Caco-2 (cell line): Measurements from ENCODE around the gene ADGRL2. TPM values are rescaled to one million over a fixed set of nuclear protein-coding genes. Genes with fewer than 3 reads are reported as not detected.

Experiments used
- BruUV-seq: library from RNA; stranded (reverse); fragments of 400-500 nt; replicated peaks from 2 replicates; lab custom pipeline; 2021; lab: Mats Ljungman, UMichigan
- CTCF ChIA-PET: fragments of 300-600 bp; sonication (Branson Sonifier 250); formaldehyde crosslinking; loops from one replicate; lab custom pipeline; 2022; ENCODE audit warnings: antibody characterized with exemption; lab: Charles Lee
- POLR2A ChIA-PET: fragments of 300-600 bp; sonication (Branson Sonifier 250); formaldehyde crosslinking; loops from one replicate; lab custom pipeline; 2022; ENCODE audit warnings: antibody characterized with exemption; lab: Charles Lee
- DNase-seq, 2 experiments: peaks; one replicate each; pipeline versions ENCODE4 v3.0.0 to v3.0.0-alpha.2; 2020 to 2022
- H3K27me3 ChIP-seq: replicated peaks from 2 replicates; pipeline ENCODE4 v1.6.0; 2011; ENCODE audit warnings: low read length; ENCODE audit not compliant: control insufficient read depth, insufficient read depth
- H3K36me3 ChIP-seq: 2 replicates; pipeline ENCODE4 v1.5.1; 2011; ENCODE audit warnings: low read length; ENCODE audit not compliant: control insufficient read depth, insufficient read depth
- H3K4me1 ChIP-seq: fragments of 250-450 bp; sonication (Bioruptor Pico); 2 replicates; pipeline ENCODE4 v1.5.1; 2020; ENCODE audit warnings: mild to moderate bottlenecking
- H3K4me3 ChIP-seq: 2 replicates; pipeline ENCODE4 v1.5.1; 2011; ENCODE audit warnings: low read depth, mild to moderate bottlenecking, control low read depth, low read length
- H3K9me3 ChIP-seq: fragments of 250-450 bp; sonication (Bioruptor Pico); 2 replicates; pipeline ENCODE4 v1.5.1; 2020; ENCODE audit warnings: mild to moderate bottlenecking, moderate library complexity
- H3K27ac Mint-ChIP-seq: one replicate; pipeline ENCODE4 v1.8.0; 2022; ENCODE audit warnings: mixed read lengths; ENCODE audit not compliant: unreplicated experiment
- H3K27me3 Mint-ChIP-seq: one replicate; pipeline ENCODE4 v1.8.0; 2022; ENCODE audit warnings: mixed read lengths; ENCODE audit not compliant: insufficient read depth, unreplicated experiment
- H3K36me3 Mint-ChIP-seq: one replicate; pipeline ENCODE4 v1.8.0; 2022; ENCODE audit warnings: mild to moderate bottlenecking, mixed read lengths; ENCODE audit not compliant: insufficient read depth, unreplicated experiment
- H3K4me1 Mint-ChIP-seq: one replicate; pipeline ENCODE4 v1.8.0; 2022; ENCODE audit warnings: low read depth, mixed read lengths; ENCODE audit not compliant: unreplicated experiment
- H3K4me3 Mint-ChIP-seq: one replicate; pipeline ENCODE4 v1.8.0; 2022; ENCODE audit warnings: mild to moderate bottlenecking, moderate library complexity, mixed read lengths; ENCODE audit not compliant: unreplicated experiment
- H3K9me3 Mint-ChIP-seq: one replicate; pipeline ENCODE4 v1.8.0; 2022; ENCODE audit warnings: mixed read lengths; ENCODE audit not compliant: unreplicated experiment
- intact Hi-C: fragments of 100-400 bp; cut with micrococcal nuclease; formaldehyde crosslinking; loops from one replicate; pipeline ENCODE4 v1.10.0; 2022; ENCODE audit not compliant: unreplicated experiment
- total RNA-seq: library from RNA; stranded (reverse); gene quantifications from 2 replicates; pipeline ENCODE4 v1.2.3, GENCODE V29; 2022
- TF ChIP-seq, protein P1 (sequence below), 2 experiments: fragments of 200-600 bp in 1 of 2; IDR thresholded peaks; 1 replicate in 1 of 2; 2 replicates in 1 of 2; pipeline versions ENCODE4 v1.5.1 to v1.8.0; 2011 to 2022; ENCODE audit warnings: antibody characterized with exemption in 1 of 2, control low read depth in 1 of 2, inconsistent platforms in 1 of 2, low read depth in 1 of 2, low read length in 1 of 2, mild to moderate bottlenecking in 1 of 2, moderate library complexity in 1 of 2; ENCODE audit not compliant: insufficient read depth in 1 of 2, severe bottlenecking in 1 of 2, unreplicated experiment in 1 of 2

The ADGRL2 gene
- total RNA-seq, 1 experiment from 2014 or later, result 3.8 TPM

DNA sequence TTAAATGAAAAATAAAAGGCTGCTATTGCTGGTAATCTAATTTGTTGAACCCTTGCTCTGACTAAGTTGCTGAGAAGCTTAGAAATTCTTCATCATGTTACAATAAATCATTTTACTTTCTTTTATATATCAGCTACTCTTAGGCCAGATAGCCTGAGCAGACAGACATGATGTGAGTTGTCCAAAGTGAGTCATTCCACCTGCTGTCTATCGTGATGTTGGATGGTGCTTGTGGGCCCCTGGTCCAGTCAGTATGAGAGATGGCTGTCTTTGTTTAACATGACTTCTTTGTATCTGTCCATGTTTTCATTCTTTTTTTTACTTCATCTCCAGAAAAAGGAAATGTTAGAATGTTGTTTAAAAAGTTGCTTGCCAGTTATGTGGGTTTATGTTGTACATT, 188.8 kb downstream of the ADGRL2 start:
- ChIA-PET POLR2A (no interaction called here), CTCF (no interaction called here)
- TF ChIP-seq, protein P1, sequence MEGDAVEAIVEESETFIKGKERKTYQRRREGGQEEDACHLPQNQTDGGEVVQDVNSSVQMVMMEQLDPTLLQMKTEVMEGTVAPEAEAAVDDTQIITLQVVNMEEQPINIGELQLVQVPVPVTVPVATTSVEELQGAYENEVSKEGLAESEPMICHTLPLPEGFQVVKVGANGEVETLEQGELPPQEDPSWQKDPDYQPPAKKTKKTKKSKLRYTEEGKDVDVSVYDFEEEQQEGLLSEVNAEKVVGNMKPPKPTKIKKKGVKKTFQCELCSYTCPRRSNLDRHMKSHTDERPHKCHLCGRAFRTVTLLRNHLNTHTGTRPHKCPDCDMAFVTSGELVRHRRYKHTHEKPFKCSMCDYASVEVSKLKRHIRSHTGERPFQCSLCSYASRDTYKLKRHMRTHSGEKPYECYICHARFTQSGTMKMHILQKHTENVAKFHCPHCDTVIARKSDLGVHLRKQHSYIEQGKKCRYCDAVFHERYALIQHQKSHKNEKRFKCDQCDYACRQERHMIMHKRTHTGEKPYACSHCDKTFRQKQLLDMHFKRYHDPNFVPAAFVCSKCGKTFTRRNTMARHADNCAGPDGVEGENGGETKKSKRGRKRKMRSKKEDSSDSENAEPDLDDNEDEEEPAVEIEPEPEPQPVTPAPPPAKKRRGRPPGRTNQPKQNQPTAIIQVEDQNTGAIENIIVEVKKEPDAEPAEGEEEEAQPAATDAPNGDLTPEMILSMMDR (IDR thresholded peaks at IDR 0.05; ENCODE audit: insufficient read depth in 1 of 2, low read depth in 1 of 2, low read length in 1 of 2, severe bottlenecking in 1 of 2, unreplicated experiment in 1 of 2), result no peak
- Mint-ChIP-seq H3K4me1 (no peaks in the 10 kb centered on the region), H3K36me3 (no peaks in the 10 kb centered on the region), H3K4me3 (no peak overlapping the region), H3K9me3 (no peaks in the 10 kb centered on the region), H3K27me3 (no peaks in the 10 kb centered on the region), H3K27ac (no peak overlapping the region)
- BruUV-seq, result no TSS peak
- Histone ChIP-seq H3K4me3 (no peak overlapping the region), H3K27me3 (no peaks in the 10 kb centered on the region), H3K4me1 (no peaks in the 10 kb centered on the region), H3K36me3 (no peaks in the 10 kb centered on the region), H3K9me3 (no peaks in the 10 kb centered on the region)
- intact Hi-C loops, result no loop called here
- no peak for DNase-seq

DNA sequence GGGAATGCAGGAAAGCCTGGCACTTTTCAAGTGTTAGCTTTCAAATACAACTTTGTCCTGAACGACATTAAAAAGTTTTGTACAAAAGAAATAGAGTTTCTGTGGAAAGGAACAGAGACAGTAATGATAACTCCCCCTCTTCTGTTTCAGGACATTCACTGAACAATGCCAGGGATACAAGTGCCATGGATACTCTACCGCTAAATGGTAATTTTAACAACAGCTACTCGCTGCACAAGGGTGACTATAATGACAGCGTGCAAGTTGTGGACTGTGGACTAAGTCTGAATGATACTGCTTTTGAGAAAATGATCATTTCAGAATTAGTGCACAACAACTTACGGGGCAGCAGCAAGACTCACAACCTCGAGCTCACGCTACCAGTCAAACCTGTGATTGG, 189.5 kb downstream of the ADGRL2 start:
- H3K9me3 ChIP-seq, result no peaks in the 10 kb centered on the region
- intact Hi-C loops, result no loop called here
- ChIA-PET CTCF (no interaction called here), POLR2A (no interaction called here)
- H3K9me3 Mint-ChIP-seq, result no peaks in the 10 kb centered on the region
- no peaks in the 10 kb centered on the region for H3K36me3 ChIP-seq
- TF ChIP-seq, protein P1 (IDR thresholded peaks at IDR 0.05; ENCODE audit: insufficient read depth in 1 of 2, low read depth in 1 of 2, low read length in 1 of 2, severe bottlenecking in 1 of 2, unreplicated experiment in 1 of 2), result no peak
- H3K4me1 Mint-ChIP-seq, result no peaks in the 10 kb centered on the region
- H3K4me3 ChIP-seq, result no peak overlapping the region
- H3K36me3 Mint-ChIP-seq, result no peaks in the 10 kb centered on the region
- no TSS peak for BruUV-seq
- no peaks in the 10 kb centered on the region for H3K4me1 ChIP-seq
- H3K27me3 Mint-ChIP-seq, result no peaks in the 10 kb centered on the region
- no peaks in the 10 kb centered on the region for H3K27me3 ChIP-seq
- H3K27ac Mint-ChIP-seq, result no peak overlapping the region
- no peak overlapping the region for H3K4me3 Mint-ChIP-seq
- DNase-seq, result no peak

DNA sequence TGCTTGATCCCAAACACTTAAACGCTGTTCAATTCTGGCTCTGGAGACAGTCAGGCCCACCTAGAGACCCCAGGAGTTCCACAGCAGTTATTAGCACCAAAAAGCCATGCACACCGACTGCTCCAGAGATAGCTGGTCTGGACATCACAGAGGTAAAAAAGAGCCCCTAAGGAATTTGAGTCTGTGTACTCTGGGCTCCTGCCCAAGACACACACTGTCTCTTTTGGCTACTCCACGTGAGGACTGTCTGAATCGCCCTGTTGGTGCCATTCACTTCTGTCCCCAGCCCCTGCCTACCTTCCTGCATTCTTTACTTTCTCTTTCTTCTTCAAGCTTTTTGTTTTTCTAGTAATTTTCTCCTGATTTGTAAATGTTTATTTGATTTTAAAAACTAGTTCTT, 197.4 kb downstream of the ADGRL2 start:
- no peaks in the 10 kb centered on the region for H3K9me3 Mint-ChIP-seq
- H3K4me3 ChIP-seq, result no peak overlapping the region
- H3K4me3 Mint-ChIP-seq, result no peak overlapping the region
- no peaks in the 10 kb centered on the region for H3K36me3 ChIP-seq
- intact Hi-C loops, result no loop called here
- ChIA-PET CTCF (no interaction called here), POLR2A (no interaction called here)
- no peaks in the 10 kb centered on the region for H3K27me3 ChIP-seq
- no peaks in the 10 kb centered on the region for H3K4me1 ChIP-seq
- no peak overlapping the region for H3K27ac Mint-ChIP-seq
- BruUV-seq, result no TSS peak
- no peaks in the 10 kb centered on the region for H3K27me3 Mint-ChIP-seq
- no peaks in the 10 kb centered on the region for H3K9me3 ChIP-seq
- no peaks in the 10 kb centered on the region for H3K4me1 Mint-ChIP-seq
- H3K36me3 Mint-ChIP-seq, result no peaks in the 10 kb centered on the region
- TF ChIP-seq, protein P1 (IDR thresholded peaks at IDR 0.05; ENCODE audit: insufficient read depth in 1 of 2, low read depth in 1 of 2, low read length in 1 of 2, severe bottlenecking in 1 of 2, unreplicated experiment in 1 of 2), result no peak
- no peak for DNase-seq
